Sigmoid colon (tissue), 7 donors: ENCODE measurements around the gene COX5B. TPM values are rescaled to one million over a fixed set of nuclear protein-coding genes. Genes with fewer than 3 reads are reported as not detected.
"Not testable (repeated sequence)": the region's sequence is repeated elsewhere in the genome, so short reads cannot be mapped to it uniquely, and the experiment has no call there.

Experiments
- DNase-seq: peaks from one replicate; pipeline ENCODE4 v3.0.0-alpha.2; 2019
- H3K27ac ChIP-seq, 4 donors: fragments of 200-600 bp; sonication (generic); one replicate each; pipeline ENCODE4 v1.5.1; 2016 to 2019; ENCODE audit warnings: mild to moderate bottlenecking in 1 of 4
- H3K27me3 ChIP-seq, 3 donors: fragments of 200-600 bp; sonication (generic); one replicate each; pipeline ENCODE4 v1.5.1; 2019; ENCODE audit warnings: mild to moderate bottlenecking in 1 of 3
- H3K36me3 ChIP-seq, 4 donors: fragments of 200-600 bp; sonication (generic); one replicate each; pipeline ENCODE4 v1.5.1; 2016 to 2019
- H3K4me1 ChIP-seq, 4 donors: fragments of 200-600 bp; sonication (generic); one replicate each; pipeline ENCODE4 v1.5.1; 2017 to 2019
- H3K4me3 ChIP-seq, 4 donors: fragments of 200-600 bp; sonication (generic); one replicate each; pipeline ENCODE4 v1.5.1; 2017 to 2019; ENCODE audit warnings: mild to moderate bottlenecking in 2 of 4, moderate library complexity in 1 of 4
- H3K9me3 ChIP-seq, 4 donors: fragments of 200-600 bp in 3 of 4; sonication (generic) in 3 of 4; one replicate each; pipeline versions ENCODE4 v1.5.1 to v1.6.1; 2013 to 2019
- CTCF ChIP-seq, 4 experiments: fragments of 450-650 bp in 3 of 4; fragments of 200-600 bp in 1 of 4; IDR thresholded peaks; one replicate each; pipeline ENCODE4 v1.5.1; 2016 to 2019; ENCODE audit warnings: antibody characterized with exemption in 4 of 4, mild to moderate bottlenecking in 3 of 4, moderate library complexity in 2 of 4
- EP300 ChIP-seq, 4 donors: sonication (generic); formaldehyde crosslinking; IDR thresholded peaks; one replicate each; pipeline ENCODE4 v1.6.1; 2017; ENCODE audit warnings: antibody characterized with exemption in 4 of 4
- POLR2A ChIP-seq, 2 donors: fragments of 450-650 bp; IDR thresholded peaks; one replicate each; pipeline ENCODE4 v1.6.1; 2016; ENCODE audit warnings: antibody characterized with exemption in 2 of 2, mild to moderate bottlenecking in 2 of 2, moderate library complexity in 2 of 2
- POLR2AphosphoS5 ChIP-seq, 4 donors: sonication (generic); formaldehyde crosslinking; IDR thresholded peaks; one replicate each; pipeline ENCODE4 v1.6.1; 2017; ENCODE audit warnings: antibody characterized with exemption in 4 of 4
- WGBS, 2 donors: extraction: QIAGEN DNeasy Blood & Tissue Kit; methylation state at CpG; one replicate each; pipeline ENCODE4 v1.1.7; 2013; 5-methylcytosine and 5-hydroxymethylcytosine counted together
- intact Hi-C: fragments of 100-400 bp; cut with DNase I; formaldehyde crosslinking; loops from one replicate; pipeline ENCODE4 v1.15.1; 2023
- polyA plus RNA-seq, 3 donors: library from polyadenylated mRNA; stranded (reverse); fragments of 200-250 nt; gene quantifications; one replicate each; pipeline ENCODE4 v1.2.3, GENCODE V29; 2013
- total RNA-seq, 4 donors: library from RNA; depleted of rRNA; stranded (reverse); fragments of >200 nt; gene quantifications; one replicate each; pipeline ENCODE4 v1.1.0, GENCODE V29; 2016
- donor health status: healthy with polysubstance abuse.
- donor health status: Bipolar disorder and iron deficiency.
- donor health status: healthy.

The COX5B gene
- total and polyA plus RNA-seq, 7 donors: 358 to 1,023 (median 701) TPM

- H3K9me3 ChIP-seq: no peaks in the 10 kb centered on the region
- TF ChIP-seq POLR2AphosphoS5 (IDR thresholded peaks at IDR 0.05): no peak
- TF ChIP-seq CTCF (IDR thresholded peaks at IDR 0.05): no peak
- no peak for TF ChIP-seq POLR2A (IDR thresholded peaks at IDR 0.05)
- no peak for TF ChIP-seq EP300 (IDR thresholded peaks at IDR 0.05)
- H3K27ac ChIP-seq: no peak overlapping the region
- no peaks in the 10 kb centered on the region for H3K36me3 ChIP-seq
- intact Hi-C loops: no loop called here
- no peaks in the 10 kb centered on the region for H3K27me3 ChIP-seq
- no peak for DNase-seq
- no peaks in the 10 kb centered on the region for H3K4me1 ChIP-seq
- WGBS, 2 donors: 87 to 91% methylated on average over 6 of the region's 6 CpGs
- H3K4me3 ChIP-seq: no peak overlapping the region
These were observed 28.0 kb upstream of the COX5B start for GRCh38 chr2:97617911-97618310.

- 76 to 90% methylated on average over 6 of the region's 14 CpGs for WGBS, 2 donors
- H3K4me3 ChIP-seq, intact Hi-C loops, DNase-seq, H3K36me3 ChIP-seq, H3K9me3 ChIP-seq, H3K4me1 ChIP-seq, H3K27me3 ChIP-seq, H3K27ac ChIP-seq: not testable (repeated sequence)
These were observed 26.7 kb upstream of the COX5B start for GRCh38 chr2:97618939-97619827.

- H3K4me1 ChIP-seq, H3K27me3 ChIP-seq, H3K9me3 ChIP-seq, intact Hi-C loops, H3K4me3 ChIP-seq, H3K36me3 ChIP-seq, DNase-seq, H3K27ac ChIP-seq: not testable (repeated sequence)
- 84% methylated on average over 1 of the region's 1 CpG for WGBS, 2 donors
These were observed 25.4 kb upstream of the COX5B start for GRCh38 chr2:97620492-97620891.

- intact Hi-C loops, H3K4me1 ChIP-seq, DNase-seq, H3K4me3 ChIP-seq, H3K27ac ChIP-seq, H3K36me3 ChIP-seq, H3K9me3 ChIP-seq, H3K27me3 ChIP-seq: not testable (repeated sequence)
These were observed 22.9 kb upstream of the COX5B start for GRCh38 chr2:97622976-97623375.

- intact Hi-C loops, DNase-seq: not testable (repeated sequence)
These were observed 20.4 kb upstream of the COX5B start for GRCh38 chr2:97625354-97626048.

GRCh38 chr2:97626049-97626430, 19.8 kb upstream of the COX5B start:
- H3K4me1 ChIP-seq, H3K27ac ChIP-seq, intact Hi-C loops, H3K4me3 ChIP-seq, H3K36me3 ChIP-seq, H3K27me3 ChIP-seq, H3K9me3 ChIP-seq, DNase-seq: not testable (repeated sequence)
- WGBS, 2 donors: 74 to 80% methylated on average over 8 of the region's 8 CpGs

More at GRCh38 chr2:97625354-97626048, 20.4 kb upstream of the COX5B start:
- H3K27me3 ChIP-seq, H3K4me3 ChIP-seq, H3K27ac ChIP-seq, H3K9me3 ChIP-seq, H3K4me1 ChIP-seq, H3K36me3 ChIP-seq: not testable (repeated sequence)
- 17 to 47% methylated on average over 4 of the region's 8 CpGs for WGBS, 2 donors

GRCh38 chr2:97644023-97644717, 1.7 kb upstream of the COX5B start:
- peaks cover 0 to 21% (median 18%) of the 10 kb centered on the region in 4 donors for H3K4me1 ChIP-seq
- no peaks in the 10 kb centered on the region for H3K27me3 ChIP-seq
- TF ChIP-seq CTCF (IDR thresholded peaks at IDR 0.05) (no peak), POLR2AphosphoS5 (IDR thresholded peaks at IDR 0.05) (no peak), EP300 (IDR thresholded peaks at IDR 0.05) (no peak), POLR2A (IDR thresholded peaks at IDR 0.05) (no peak)
- H3K27ac ChIP-seq: peak overlapping the region in 1 of 4 donors; percentile 95
- 96% methylated on average over 4 of the region's 4 CpGs for WGBS, 2 donors
- no peaks in the 10 kb centered on the region for H3K9me3 ChIP-seq
- peaks cover 0 to 23% (median 20%) of the 10 kb centered on the region in 4 donors for H3K36me3 ChIP-seq
- no peak for DNase-seq
- intact Hi-C loops: loop anchor here (10.0 kb wide), 1 partner anchor 49 kb away; no protein-coding TSS in a partner anchor
- no peak overlapping the region for H3K4me3 ChIP-seq
